ENCODE data around the gene ADAMTS15. TPM values are rescaled to one million over a fixed set of nuclear protein-coding genes. Genes with fewer than 3 reads are reported as not detected.

The ADAMTS15 gene
- total and polyA plus RNA-seq, 12 donors: 0.68 to 3.7 (median 2.2) TPM

DNA sequence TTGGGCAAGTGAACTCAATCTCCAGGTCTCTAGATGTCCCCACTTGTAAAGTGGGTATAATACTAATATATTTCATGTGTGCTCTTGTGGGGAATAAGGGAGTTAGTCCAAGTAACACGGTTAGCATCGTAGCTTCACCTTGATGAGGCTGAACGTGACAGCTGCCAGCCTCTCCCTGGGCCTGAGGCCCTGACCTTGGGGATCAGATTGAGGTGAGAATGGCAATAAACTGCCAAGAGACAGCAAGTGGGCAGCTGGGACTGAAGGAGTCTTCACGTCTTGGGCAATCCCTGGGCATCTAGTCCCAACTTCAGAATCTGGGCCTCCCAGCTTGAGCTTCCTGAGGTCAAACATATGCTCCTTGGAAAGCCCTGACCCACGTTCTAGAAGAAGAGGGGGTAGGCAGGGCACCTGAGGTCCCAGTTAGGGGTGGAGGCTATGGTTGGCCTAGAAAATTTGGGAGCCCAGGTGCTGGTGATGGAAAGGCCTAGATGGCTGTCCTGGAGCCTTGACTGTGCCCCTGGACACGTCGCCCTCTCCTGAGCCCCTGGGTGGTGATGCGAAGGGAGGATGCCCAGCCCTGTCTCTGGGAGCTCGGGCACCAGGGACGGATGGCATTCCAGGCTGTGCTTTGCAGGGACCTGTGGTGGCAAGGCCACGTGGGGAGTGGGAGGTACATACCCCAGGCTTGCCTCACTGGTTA, 23.4 kb downstream of the ADAMTS15 start:
- Histone ChIP-seq H3K9me3 (replicated peaks in 1 of 3) (no peaks in the 10 kb centered on the region), H3K36me3 (replicated peaks in 1 of 2) (no peaks in the 10 kb centered on the region), H3K27ac (no peak overlapping the region), H3K4me1 (replicated peaks in 1 of 2) (no peaks in the 10 kb centered on the region), H3K27me3 (no peaks in the 10 kb centered on the region), H3K4me3 (no peak overlapping the region)
- intact Hi-C loops (cut with DNase I): no loop called here
- 84 to 87% (median 84%) methylated on average over 8 to 11 of the region's 11 CpGs for WGBS, 4 donors
- no peak for TF ChIP-seq POLR2A (IDR thresholded peaks at IDR 0.05)
- TF ChIP-seq, protein P1, sequence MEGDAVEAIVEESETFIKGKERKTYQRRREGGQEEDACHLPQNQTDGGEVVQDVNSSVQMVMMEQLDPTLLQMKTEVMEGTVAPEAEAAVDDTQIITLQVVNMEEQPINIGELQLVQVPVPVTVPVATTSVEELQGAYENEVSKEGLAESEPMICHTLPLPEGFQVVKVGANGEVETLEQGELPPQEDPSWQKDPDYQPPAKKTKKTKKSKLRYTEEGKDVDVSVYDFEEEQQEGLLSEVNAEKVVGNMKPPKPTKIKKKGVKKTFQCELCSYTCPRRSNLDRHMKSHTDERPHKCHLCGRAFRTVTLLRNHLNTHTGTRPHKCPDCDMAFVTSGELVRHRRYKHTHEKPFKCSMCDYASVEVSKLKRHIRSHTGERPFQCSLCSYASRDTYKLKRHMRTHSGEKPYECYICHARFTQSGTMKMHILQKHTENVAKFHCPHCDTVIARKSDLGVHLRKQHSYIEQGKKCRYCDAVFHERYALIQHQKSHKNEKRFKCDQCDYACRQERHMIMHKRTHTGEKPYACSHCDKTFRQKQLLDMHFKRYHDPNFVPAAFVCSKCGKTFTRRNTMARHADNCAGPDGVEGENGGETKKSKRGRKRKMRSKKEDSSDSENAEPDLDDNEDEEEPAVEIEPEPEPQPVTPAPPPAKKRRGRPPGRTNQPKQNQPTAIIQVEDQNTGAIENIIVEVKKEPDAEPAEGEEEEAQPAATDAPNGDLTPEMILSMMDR (IDR thresholded peaks at IDR 0.05): no peak
- DNase-seq: peak in 2 of 7 donors; percentile 2 to 38

DNA sequence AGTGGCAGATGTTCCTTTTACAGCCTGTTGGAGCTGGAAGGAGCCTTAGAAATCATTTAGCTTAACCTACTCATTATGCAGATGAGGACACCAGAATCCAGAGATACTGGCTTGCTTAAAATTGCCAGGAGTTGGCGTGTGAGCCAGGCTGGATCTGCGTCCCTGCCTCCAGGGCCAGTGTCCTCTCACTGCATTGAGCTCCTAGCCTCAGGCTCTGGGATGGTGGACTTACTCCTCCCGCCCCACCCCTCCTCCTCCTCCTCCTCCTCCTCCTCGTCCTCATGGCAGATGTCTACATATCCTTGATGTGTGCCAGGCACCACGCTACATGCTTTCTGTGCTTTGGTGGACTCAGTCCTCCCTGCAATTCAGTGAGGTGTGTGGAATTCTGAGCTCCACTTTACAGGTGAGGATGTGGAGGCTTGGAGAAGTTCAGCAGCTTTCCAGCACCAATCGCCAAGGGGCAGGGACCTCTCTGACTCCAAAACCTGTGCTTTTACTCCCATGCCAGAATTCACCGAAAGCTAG, 24.1 kb downstream of the ADAMTS15 start:
- Histone ChIP-seq H3K9me3 (replicated peaks in 1 of 3) (no peaks in the 10 kb centered on the region), H3K4me3 (no peak overlapping the region), H3K36me3 (replicated peaks in 1 of 2) (no peaks in the 10 kb centered on the region), H3K27me3 (no peaks in the 10 kb centered on the region), H3K27ac (no peak overlapping the region), H3K4me1 (replicated peaks in 1 of 2) (peaks cover 0 to 1% of the 10 kb centered on the region in 2 donors)
- TF ChIP-seq POLR2A (IDR thresholded peaks at IDR 0.05): no peak
- TF ChIP-seq, protein P1 (IDR thresholded peaks at IDR 0.05): no peak
- intact Hi-C loops (cut with DNase I): no loop called here
- DNase-seq: peak in 1 of 7 donors; percentile 17
- 87 to 93% (median 91%) methylated on average over 6 to 7 of the region's 7 CpGs for WGBS, 4 donors

DNA sequence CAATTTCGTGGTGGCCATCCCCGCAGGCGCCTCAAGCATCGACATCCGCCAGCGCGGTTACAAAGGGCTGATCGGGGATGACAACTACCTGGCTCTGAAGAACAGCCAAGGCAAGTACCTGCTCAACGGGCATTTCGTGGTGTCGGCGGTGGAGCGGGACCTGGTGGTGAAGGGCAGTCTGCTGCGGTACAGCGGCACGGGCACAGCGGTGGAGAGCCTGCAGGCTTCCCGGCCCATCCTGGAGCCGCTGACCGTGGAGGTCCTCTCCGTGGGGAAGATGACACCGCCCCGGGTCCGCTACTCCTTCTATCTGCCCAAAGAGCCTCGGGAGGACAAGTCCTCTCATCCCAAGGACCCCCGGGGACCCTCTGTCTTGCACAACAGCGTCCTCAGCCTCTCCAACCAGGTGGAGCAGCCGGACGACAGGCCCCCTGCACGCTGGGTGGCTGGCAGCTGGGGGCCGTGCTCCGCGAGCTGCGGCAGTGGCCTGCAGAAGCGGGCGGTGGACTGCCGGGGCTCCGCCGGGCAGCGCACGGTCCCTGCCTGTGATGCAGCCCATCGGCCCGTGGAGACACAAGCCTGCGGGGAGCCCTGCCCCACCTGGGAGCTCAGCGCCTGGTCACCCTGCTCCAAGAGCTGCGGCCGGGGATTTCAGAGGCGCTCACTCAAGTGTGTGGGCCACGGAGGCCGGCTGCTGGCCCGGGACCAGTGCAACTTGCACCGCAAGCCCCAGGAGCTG, 24.8 kb downstream of the ADAMTS15 start:
- intact Hi-C loops (cut with DNase I): no loop called here
- no peak overlapping the region for H3K4me3 ChIP-seq
- H3K36me3 ChIP-seq (replicated peaks in 1 of 2): no peaks in the 10 kb centered on the region
- 94 to 96% (median 95%) methylated on average over 10 to 52 of the region's 52 CpGs for WGBS, 4 donors
- peak in 1 of 7 donors; percentile 39 for DNase-seq
- TF ChIP-seq POLR2A (IDR thresholded peaks at IDR 0.05): no peak
- TF ChIP-seq, protein P1 (IDR thresholded peaks at IDR 0.05): no peak
- no peaks in the 10 kb centered on the region for H3K9me3 ChIP-seq (replicated peaks in 1 of 3)
- peaks cover 6 to 9% of the 10 kb centered on the region in 2 donors for H3K4me1 ChIP-seq (replicated peaks in 1 of 2)
- H3K27me3 ChIP-seq: no peaks in the 10 kb centered on the region
- H3K27ac ChIP-seq: no peak overlapping the region

DNA sequence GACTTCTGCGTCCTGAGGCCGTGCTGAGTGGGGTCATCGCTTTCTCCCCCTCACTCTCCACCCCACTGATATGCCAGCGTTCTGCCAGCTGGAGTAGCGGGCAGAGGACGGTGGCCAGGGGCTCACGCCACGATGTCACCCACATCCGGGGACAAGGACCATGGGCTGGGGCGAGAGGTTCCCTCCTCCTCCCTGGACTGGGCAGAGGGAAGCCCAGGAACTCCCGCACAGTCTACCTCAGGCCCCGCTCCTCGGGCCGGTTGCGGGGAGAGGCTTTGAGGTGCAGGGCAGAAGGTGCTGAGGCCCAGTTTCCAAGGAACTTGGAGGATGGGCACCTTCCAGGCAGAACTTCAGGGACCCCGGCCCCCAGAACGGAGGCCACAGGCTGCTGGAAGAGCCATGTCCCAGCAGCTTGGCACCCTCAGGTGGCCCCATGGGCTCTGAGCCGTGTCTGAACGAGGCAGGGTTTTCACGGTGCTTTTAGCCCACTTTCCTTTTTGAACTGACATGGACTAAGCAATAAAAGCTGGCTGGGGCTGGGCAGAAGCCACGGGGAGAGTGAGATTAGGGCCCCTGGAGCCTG, 25.4 kb downstream of the ADAMTS15 start:
- Histone ChIP-seq H3K9me3 (replicated peaks in 1 of 3) (no peaks in the 10 kb centered on the region), H3K4me3 (no peak overlapping the region), H3K27ac (no peak overlapping the region), H3K36me3 (replicated peaks in 1 of 2) (no peaks in the 10 kb centered on the region), H3K4me1 (replicated peaks in 1 of 2) (peaks cover 10 to 15% of the 10 kb centered on the region in 2 donors), H3K27me3 (no peaks in the 10 kb centered on the region)
- intact Hi-C loops (cut with DNase I): no loop called here
- no peak for DNase-seq
- WGBS, 4 donors: 77 to 94% (median 88%) methylated on average over 5 to 21 of the region's 21 CpGs
- TF ChIP-seq POLR2A (IDR thresholded peaks at IDR 0.05): no peak
- TF ChIP-seq, protein P1 (IDR thresholded peaks at IDR 0.05): no peak
